A549 (cell line): ENCODE results near the gene GNGT2. TPM values are rescaled to one million over a fixed set of nuclear protein-coding genes. Genes with fewer than 3 reads are reported as not detected.

Source experiments
- ATAC-seq, 2 experiments: fragments of 200-7000 bp in 1 of 2; fragments of >200 bp in 1 of 2; cut with Nextera tagmentation in 1 of 2; cut with Tn5 transposase in 1 of 2; 3 replicates each; pipeline versions ENCODE4 v1.8.0 to v1.9.1; 2018 to 2020; ENCODE audit warnings: mild to moderate bottlenecking in 1 of 2, moderate library complexity in 1 of 2
- CTCF ChIA-PET: fragments of 300-600 bp; sonication (Branson Sonifier 250); formaldehyde crosslinking; extraction: SDS; loops from one replicate; lab custom pipeline; 2021; ENCODE audit warnings: antibody characterized with exemption, inconsistent platforms; lab: Yijun Ruan, JAX
- POLR2A ChIA-PET: fragments of 350-600 bp; formaldehyde crosslinking; extraction: SDS; loops from one replicate; lab custom pipeline; 2021; ENCODE audit warnings: antibody characterized with exemption, inconsistent platforms; lab: Yijun Ruan, JAX
- DNase-seq, 2 experiments: peaks; one replicate each; pipeline versions ENCODE4 v3.0.0 to v3.0.0-alpha.2; 2011 to 2016; ENCODE audit warnings: low read depth in 1 of 2, low spot score in 1 of 2
- FAIRE-seq: peaks from 2 replicates; lab custom pipeline; 2011; peaks lifted over from hg19 to GRCh38; lab: Jason Lieb, UNC
- H3K27ac ChIP-seq, 2 experiments: fragments of >200 bp; sonication (Bioruptor Twin); formaldehyde crosslinking; 3 replicates each; pipeline ENCODE4 v1.5.1; 2016 to 2017
- H3K4me1 ChIP-seq: fragments of >200 bp; sonication (Bioruptor Twin); formaldehyde crosslinking; 3 replicates; pipeline ENCODE4 v1.6.1; 2016
- H3K4me2 ChIP-seq: fragments of >200 bp; sonication (Bioruptor Twin); formaldehyde crosslinking; 3 replicates; pipeline ENCODE4 v1.6.1; 2016
- H3K4me3 ChIP-seq: fragments of >200 bp; sonication (Bioruptor Twin); formaldehyde crosslinking; 3 replicates; pipeline ENCODE4 v1.5.1; 2016
- H3K9me3 ChIP-seq: fragments of >200 bp; sonication (Bioruptor Twin); formaldehyde crosslinking; 3 replicates; pipeline ENCODE4 v1.6.1; 2016
- BHLHE40 ChIP-seq: IDR thresholded peaks from 2 replicates; pipeline ENCODE4 v1.6.1; 2012; ENCODE audit warnings: low read depth, low read length, inconsistent platforms
- CBX2 ChIP-seq: fragments of 200-600 bp; sonication (generic); IDR thresholded peaks from 2 replicates; pipeline ENCODE4 v1.6.1; 2016; ENCODE audit warnings: low read depth, mild to moderate bottlenecking, borderline replicate concordance
- CHD2 ChIP-seq: fragments of 150-350 bp; IDR thresholded peaks from 2 replicates; pipeline ENCODE4 v1.6.1; 2014; ENCODE audit warnings: low read length; ENCODE audit not compliant: partially characterized antibody
- GATA3 ChIP-seq: IDR thresholded peaks from 2 replicates; pipeline ENCODE4 v1.6.1; 2012; ENCODE audit warnings: borderline replicate concordance
- HEYL ChIP-seq: fragments of 250-450 bp; sonication (Bioruptor Pico); IDR thresholded peaks from 2 replicates; pipeline ENCODE4 v1.8.0; 2021; ENCODE audit warnings: mild to moderate bottlenecking, moderate library complexity
- HOXB13 ChIP-seq: fragments of 250-450 bp; sonication (Bioruptor Pico); IDR thresholded peaks from 2 replicates; pipeline ENCODE4 v1.5.0; 2020; ENCODE audit warnings: low read depth, mild to moderate bottlenecking, moderate library complexity
- MAFK ChIP-seq: fragments of 450-650 bp; IDR thresholded peaks from 2 replicates; pipeline ENCODE4 v1.6.1; 2014; ENCODE audit not compliant: partially characterized antibody
- MAZ ChIP-seq: fragments of 150-350 bp; IDR thresholded peaks from 2 replicates; pipeline ENCODE4 v1.6.1; 2014; ENCODE audit warnings: antibody characterized with exemption, low read depth, low read length, borderline replicate concordance
- NFE2L2 ChIP-seq: fragments of 150-350 bp; conservative IDR thresholded peaks from 2 replicates; pipeline ENCODE4 v1.6.1; 2014; ENCODE audit warnings: low read length
- PHF8 ChIP-seq: fragments of 200-600 bp; sonication (generic); IDR thresholded peaks from 2 replicates; pipeline ENCODE4 v1.6.1; 2016; ENCODE audit warnings: low read depth, mild to moderate bottlenecking, antibody characterized with exemption, moderate library complexity, borderline replicate concordance
- POLR2A ChIP-seq: IDR thresholded peaks from 2 replicates; pipeline ENCODE4 v1.6.1; 2012; ENCODE audit warnings: mild to moderate bottlenecking, low read length
- RCOR1 ChIP-seq: fragments of 150-350 bp; IDR thresholded peaks from 2 replicates; pipeline ENCODE4 v1.6.1; 2014; ENCODE audit warnings: antibody characterized with exemption, low read length, low read depth
- RFX5 ChIP-seq: fragments of 450-650 bp; IDR thresholded peaks from 2 replicates; pipeline ENCODE4 v1.7.1; 2014; ENCODE audit warnings: antibody characterized with exemption, mild to moderate bottlenecking, moderate library complexity
- SREBF2 ChIP-seq: fragments of 450-650 bp; IDR thresholded peaks from 2 replicates; pipeline ENCODE4 v1.6.1; 2014; ENCODE audit warnings: mild to moderate bottlenecking, moderate library complexity
- WGBS: methylation state at CpG from one replicate; pipeline ENCODE4 v1.1.6; 2017; ENCODE audit errors: missing lambda C conversion rate; 5-methylcytosine and 5-hydroxymethylcytosine counted together
- polyA plus RNA-seq, 4 experiments: library from polyadenylated mRNA; depleted of rRNA in 3 of 4; stranded (reverse); fragments of >200 nt; fragmentation: RNase III in 1 of 4; extraction: RNeasy Plus Mini Kit Qiagen cat#74134 plus additional on column Dnase treatment in 1 of 4; gene quantifications; 2 replicates in 3 of 4; 3 replicates in 1 of 4; pipeline ENCODE4 v1.2.3, GENCODE V29; 2011 to 2017
- TF ChIP-seq, protein P1 (sequence below): fragments of 150-350 bp; IDR thresholded peaks from 2 replicates; pipeline ENCODE4 v1.6.1; 2014; ENCODE audit warnings: low read depth, mild to moderate bottlenecking, low read length
- TF ChIP-seq, protein P2 (sequence below): fragments of >200 bp; sonication (Bioruptor Twin); formaldehyde crosslinking; IDR thresholded peaks from 3 replicates; pipeline ENCODE4 v1.6.1; 2016
- TF ChIP-seq, protein P3 (sequence below): fragments of >200 bp; sonication (Bioruptor Twin); formaldehyde crosslinking; IDR thresholded peaks from 3 replicates; pipeline ENCODE4 v1.5.1; 2016
- TF ChIP-seq, protein P4 (sequence below): fragments of 450-650 bp; IDR thresholded peaks from 2 replicates; pipeline ENCODE4 v1.6.1; 2014; ENCODE audit warnings: antibody characterized with exemption
- TF ChIP-seq, protein P5 (sequence below): IDR thresholded peaks from 2 replicates; pipeline ENCODE4 v1.6.1; 2012

Gene GNGT2
- polyA plus RNA-seq, 2 of the 4 experiments (the other 2 are of a cell fraction): 0.31 TPM; not detected in 1

DNA sequence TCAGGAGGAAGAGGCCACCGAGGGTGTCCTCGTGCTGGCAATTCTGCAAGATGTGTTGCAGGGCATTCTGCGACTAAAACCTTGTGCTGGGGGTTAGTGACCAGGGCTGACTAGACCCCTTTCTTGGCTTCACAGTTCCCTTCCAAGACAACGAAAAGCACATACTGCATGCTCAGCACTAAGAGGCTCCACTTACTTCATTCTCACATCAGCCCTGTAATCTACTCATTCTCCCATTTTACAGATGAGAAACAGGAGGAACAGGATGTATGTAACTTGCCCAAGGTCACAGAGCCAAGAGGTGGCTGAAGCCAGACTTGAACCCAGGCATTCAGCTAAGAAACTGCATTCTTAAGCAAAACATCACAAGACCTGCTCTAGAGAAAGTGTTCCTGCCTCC, 25.5 kb upstream of the GNGT2 start:
- DNase-seq: no peak
- no peaks in the 10 kb centered on the region for H3K9me3 ChIP-seq
- no peak for FAIRE-seq
- H3K4me3 ChIP-seq: no peak overlapping the region
- peaks cover 3% of the 10 kb centered on the region; the same call in 1 of the 3 replicates for H3K4me1 ChIP-seq
- 78% methylated on average over 4 of the region's 4 CpGs for WGBS
- ChIA-PET POLR2A (no interaction called here), CTCF (interaction anchor here (0.9 to 12.3 kb wide), 8 partner anchors 9 to 423 kb away, joined by 3 to 224 read pairs (median 4); no protein-coding TSS in a partner anchor)
- no peak for ATAC-seq
- H3K4me2 ChIP-seq: no peak overlapping the region
- TF ChIP-seq MAFK (peak; percentile 52), SREBF2 (no peak)
- no peak overlapping the region for H3K27ac ChIP-seq

DNA sequence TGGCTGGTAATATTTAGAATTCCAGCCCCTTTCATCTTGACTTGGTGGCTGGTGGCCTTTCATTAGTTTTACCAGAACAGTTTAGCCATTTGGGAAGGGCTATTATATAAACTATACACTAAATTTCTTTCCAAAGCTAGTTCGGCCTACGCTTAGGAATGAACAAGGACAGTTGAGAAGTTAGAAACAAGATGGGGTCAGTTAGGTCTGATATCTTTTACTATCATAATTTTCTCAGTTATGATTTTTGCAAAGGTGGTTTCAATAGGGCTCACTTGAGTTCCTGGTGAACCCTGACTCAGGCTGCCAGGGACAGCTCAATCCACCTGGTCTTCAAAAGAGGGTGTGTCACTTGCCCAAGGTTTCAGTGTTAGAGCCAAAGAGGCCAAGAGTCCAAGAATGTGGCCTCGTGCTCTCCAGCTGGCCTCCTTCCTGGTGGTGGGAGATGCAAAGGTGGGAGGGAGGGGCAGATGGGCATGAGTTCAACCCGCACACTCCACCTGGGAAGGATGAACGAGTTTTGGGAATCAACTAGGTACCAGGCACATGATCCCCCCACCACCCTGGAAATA, 24.2 kb upstream of the GNGT2 start:
- ATAC-seq (no peak), FAIRE-seq (no peak), DNase-seq (no peak)
- CTCF ChIA-PET: interaction anchor here (0.8 to 12.3 kb wide), 7 partner anchors 10 to 500 kb away, joined by 3 to 224 read pairs (median 4); no protein-coding TSS in a partner anchor
- no peak overlapping the region for H3K27ac ChIP-seq
- peaks cover 8% of the 10 kb centered on the region for H3K4me1 ChIP-seq
- no peak overlapping the region for H3K4me3 ChIP-seq
- POLR2A ChIA-PET: no interaction called here
- 82% methylated on average over 5 of the region's 5 CpGs for WGBS
- TF ChIP-seq, protein P1, sequence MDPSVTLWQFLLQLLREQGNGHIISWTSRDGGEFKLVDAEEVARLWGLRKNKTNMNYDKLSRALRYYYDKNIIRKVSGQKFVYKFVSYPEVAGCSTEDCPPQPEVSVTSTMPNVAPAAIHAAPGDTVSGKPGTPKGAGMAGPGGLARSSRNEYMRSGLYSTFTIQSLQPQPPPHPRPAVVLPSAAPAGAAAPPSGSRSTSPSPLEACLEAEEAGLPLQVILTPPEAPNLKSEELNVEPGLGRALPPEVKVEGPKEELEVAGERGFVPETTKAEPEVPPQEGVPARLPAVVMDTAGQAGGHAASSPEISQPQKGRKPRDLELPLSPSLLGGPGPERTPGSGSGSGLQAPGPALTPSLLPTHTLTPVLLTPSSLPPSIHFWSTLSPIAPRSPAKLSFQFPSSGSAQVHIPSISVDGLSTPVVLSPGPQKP: no peak
- TF ChIP-seq MAZ (no peak), POLR2A (no peak), CHD2 (no peak), HOXB13 (CRISPR knock-in tag) (no peak), RCOR1 (no peak), GATA3 (no peak), HEYL (CRISPR knock-in tag) (no peak)
- TF ChIP-seq, protein P2, sequence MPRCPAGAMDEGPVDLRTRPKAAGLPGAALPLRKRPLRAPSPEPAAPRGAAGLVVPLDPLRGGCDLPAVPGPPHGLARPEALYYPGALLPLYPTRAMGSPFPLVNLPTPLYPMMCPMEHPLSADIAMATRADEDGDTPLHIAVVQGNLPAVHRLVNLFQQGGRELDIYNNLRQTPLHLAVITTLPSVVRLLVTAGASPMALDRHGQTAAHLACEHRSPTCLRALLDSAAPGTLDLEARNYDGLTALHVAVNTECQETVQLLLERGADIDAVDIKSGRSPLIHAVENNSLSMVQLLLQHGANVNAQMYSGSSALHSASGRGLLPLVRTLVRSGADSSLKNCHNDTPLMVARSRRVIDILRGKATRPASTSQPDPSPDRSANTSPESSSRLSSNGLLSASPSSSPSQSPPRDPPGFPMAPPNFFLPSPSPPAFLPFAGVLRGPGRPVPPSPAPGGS: no peak
- TF ChIP-seq, protein P3, sequence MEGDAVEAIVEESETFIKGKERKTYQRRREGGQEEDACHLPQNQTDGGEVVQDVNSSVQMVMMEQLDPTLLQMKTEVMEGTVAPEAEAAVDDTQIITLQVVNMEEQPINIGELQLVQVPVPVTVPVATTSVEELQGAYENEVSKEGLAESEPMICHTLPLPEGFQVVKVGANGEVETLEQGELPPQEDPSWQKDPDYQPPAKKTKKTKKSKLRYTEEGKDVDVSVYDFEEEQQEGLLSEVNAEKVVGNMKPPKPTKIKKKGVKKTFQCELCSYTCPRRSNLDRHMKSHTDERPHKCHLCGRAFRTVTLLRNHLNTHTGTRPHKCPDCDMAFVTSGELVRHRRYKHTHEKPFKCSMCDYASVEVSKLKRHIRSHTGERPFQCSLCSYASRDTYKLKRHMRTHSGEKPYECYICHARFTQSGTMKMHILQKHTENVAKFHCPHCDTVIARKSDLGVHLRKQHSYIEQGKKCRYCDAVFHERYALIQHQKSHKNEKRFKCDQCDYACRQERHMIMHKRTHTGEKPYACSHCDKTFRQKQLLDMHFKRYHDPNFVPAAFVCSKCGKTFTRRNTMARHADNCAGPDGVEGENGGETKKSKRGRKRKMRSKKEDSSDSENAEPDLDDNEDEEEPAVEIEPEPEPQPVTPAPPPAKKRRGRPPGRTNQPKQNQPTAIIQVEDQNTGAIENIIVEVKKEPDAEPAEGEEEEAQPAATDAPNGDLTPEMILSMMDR: no peak
- TF ChIP-seq, protein P4, sequence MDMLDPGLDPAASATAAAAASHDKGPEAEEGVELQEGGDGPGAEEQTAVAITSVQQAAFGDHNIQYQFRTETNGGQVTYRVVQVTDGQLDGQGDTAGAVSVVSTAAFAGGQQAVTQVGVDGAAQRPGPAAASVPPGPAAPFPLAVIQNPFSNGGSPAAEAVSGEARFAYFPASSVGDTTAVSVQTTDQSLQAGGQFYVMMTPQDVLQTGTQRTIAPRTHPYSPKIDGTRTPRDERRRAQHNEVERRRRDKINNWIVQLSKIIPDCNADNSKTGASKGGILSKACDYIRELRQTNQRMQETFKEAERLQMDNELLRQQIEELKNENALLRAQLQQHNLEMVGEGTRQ: no peak
- TF ChIP-seq, all 56 proteins: peak for 0
- no peak overlapping the region for H3K4me2 ChIP-seq
- H3K9me3 ChIP-seq: no peaks in the 10 kb centered on the region

DNA sequence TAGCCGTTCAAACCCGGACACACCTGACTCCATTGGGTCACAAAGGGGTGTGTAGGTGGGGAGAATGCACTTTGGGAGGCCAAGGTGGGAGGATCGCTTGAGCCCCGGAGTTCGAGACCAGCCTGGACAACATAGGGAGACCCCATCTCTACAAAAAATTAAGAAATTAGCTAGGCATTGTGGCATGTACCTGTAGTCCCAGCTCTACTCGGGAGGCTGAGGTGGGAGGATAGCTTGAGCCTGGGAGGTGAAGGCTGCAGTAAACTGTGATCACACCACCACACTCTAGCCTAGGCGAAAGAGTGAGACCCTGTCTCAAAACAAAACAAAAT, 21.2 kb upstream of the GNGT2 start:
- Histone ChIP-seq H3K27ac (no peak overlapping the region), H3K4me2 (peak overlapping the region; percentile 97; the same call in 2 of the 3 replicates), H3K4me1 (peaks cover 16% of the 10 kb centered on the region), H3K4me3 (no peak overlapping the region), H3K9me3 (no peaks in the 10 kb centered on the region)
- ChIA-PET CTCF (interaction anchor here (1.0 to 12.3 kb wide), 5 partner anchors 9 to 198 kb away, joined by 3 to 224 read pairs (median 9); no protein-coding TSS in a partner anchor), POLR2A (no interaction called here)
- TF ChIP-seq, protein P1: no peak
- no peak for TF ChIP-seq CBX2
- no peak for TF ChIP-seq NFE2L2
- no peak for TF ChIP-seq RFX5
- no peak for TF ChIP-seq PHF8
- TF ChIP-seq BHLHE40: no peak
- TF ChIP-seq, protein P5, sequence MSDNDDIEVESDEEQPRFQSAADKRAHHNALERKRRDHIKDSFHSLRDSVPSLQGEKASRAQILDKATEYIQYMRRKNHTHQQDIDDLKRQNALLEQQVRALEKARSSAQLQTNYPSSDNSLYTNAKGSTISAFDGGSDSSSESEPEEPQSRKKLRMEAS: no peak
- FAIRE-seq (no peak), DNase-seq (no peak), ATAC-seq (no peak)
- 79% methylated on average over 7 of the region's 7 CpGs for WGBS
